ENCODE data around the gene INPP5A.
"Not testable (repeated sequence)": the region's sequence is repeated elsewhere in the genome, so short reads cannot be mapped to it uniquely, and the experiment has no call there.

INPP5A gene

DNA sequence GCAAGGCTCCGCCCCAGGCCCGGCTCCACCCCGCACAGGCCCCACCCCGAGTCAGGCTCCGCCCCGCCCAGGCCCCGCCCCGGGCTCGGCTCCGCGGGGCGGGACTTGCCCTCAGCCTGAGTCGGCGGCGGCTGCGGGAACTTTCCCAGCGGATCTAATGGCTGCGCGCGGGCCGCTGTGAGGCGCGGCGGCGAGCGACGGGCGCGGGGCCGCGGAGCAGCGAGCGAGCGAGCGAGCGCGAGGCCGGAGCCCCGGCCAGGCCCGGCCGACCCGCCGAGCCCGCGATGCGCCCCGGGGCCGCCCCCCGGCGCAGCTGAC lies at the start of gene INPP5A:
Gene INPP5A (plus strand): TSS at position 104 of the 318 bp plus-strand sequence. CDS start 310 bp downstream, outside the sequence.
- no peak for DNase-seq

DNA sequence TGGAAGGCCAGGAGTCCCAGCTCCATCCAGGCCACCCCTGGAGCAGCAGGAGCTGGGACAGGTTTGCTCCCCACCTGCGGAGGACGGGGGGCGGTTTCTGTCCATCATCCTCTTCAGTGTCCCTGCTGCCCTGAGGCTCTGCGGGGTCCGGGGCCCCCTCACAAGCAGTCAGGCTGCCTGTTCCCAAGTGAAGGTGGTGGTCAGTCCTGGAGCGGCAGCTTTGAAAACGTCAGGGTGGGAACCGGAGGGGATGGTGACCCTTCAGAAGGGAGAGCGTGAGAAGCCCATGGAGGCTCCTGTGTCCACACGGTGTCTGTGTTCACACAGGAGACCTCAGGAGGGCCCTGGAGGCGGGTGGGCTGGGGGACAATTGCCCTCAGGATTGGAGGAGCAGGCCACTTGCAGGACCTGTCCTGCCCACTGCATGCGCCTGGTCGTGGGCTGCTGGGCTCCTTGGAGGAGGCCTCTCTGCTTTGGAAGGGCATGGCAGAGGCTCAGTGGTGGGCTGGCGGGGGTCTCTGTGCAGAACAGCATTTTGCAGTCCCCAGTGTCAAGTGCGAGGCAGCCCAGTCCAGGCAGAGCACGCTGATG lies 49.3 kb upstream of the INPP5A start:
- DNase-seq = no peak

DNA sequence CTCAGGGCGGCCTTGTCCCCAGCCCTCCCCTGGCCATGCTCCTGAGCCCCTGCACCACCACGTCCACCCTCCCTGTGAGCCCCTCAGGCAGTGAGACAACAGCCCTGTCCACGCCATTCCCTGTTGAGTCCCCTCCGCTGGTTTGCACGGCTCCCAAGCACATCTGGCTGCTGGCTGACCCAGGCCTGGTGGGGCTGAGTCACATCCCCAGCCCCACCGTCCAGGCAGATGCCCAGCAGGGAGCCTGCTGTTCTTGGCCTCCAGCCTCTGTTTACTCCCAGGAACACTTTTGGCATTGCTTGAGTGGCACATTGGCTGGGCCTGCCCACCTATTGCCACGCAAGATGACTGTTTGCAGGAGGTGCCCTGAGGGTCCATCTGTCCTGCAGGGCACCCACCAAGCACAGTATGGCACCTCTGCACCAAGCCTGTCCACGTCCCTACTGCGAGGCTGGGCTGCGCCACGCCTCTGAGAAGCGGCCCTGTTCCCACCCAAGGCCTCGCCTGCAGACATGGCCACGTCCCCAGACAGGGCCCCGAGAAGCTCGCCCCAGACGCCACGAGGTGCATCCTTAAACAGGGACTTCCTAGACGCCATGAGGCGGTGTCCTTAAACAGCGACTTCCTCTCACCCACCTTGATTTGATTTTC lies 48.4 kb upstream of the INPP5A start:
- DNase-seq = no peak

DNA sequence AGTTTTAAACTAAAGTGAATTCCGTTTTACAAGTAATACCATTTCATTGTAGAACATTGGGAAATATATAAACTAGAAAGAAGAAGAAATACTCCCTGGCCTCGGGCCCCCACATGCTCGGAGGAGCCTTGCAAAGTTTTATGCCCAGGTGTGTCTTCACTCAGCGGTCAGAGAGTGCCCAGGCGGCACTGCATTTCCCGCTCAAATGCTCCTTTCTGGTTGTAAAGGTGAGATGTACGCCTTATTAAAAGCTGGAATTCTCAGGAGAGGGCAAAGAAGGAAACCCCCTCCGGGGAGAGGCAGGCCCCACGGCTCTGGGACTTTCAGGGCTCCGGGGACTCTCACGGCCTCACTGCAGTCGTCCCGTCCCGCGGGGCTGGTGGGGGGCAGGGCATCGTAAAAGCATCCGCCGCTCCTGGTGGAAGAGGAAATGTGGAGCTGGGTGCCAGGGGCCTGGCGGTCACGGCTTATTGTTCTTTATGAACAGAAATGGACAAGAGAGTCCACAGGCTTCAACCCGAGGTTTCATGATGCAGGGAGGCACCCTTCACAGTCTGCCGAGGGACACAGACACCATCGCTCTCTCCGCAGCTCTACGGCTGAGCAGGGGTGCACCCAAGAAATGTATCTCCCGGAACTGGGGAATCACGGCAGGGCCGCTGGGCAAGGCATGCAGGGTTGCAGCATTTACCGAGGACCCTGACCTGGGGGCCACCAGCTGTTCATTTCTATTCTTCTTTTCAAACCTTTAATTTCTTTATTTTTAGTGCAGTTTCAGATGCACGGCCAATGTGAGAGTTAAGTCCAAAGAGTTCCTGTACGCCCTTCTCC lies 47.7 kb upstream of the INPP5A start:
- no peak for DNase-seq

DNA sequence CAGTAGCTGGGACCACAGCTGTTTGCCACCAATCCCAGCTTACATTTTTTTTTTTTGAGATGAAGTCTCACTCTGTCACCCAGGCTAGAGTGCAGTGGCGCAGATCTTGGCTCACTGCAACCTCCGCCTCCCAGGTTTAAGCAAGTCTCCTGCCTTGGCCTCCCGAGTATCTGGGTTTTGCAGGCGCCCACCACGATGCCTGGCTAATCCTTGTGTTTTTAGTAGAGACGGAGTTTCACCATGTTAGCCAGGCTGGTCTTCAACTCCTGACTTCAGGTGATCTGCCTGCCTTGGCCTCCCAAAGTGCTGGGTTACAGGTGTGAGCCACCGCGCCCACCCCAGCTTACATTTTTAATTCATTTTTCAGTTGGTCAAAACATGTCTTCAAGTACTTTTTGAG lies 46.1 kb upstream of the INPP5A start:
- DNase-seq = not testable (repeated sequence)

DNA sequence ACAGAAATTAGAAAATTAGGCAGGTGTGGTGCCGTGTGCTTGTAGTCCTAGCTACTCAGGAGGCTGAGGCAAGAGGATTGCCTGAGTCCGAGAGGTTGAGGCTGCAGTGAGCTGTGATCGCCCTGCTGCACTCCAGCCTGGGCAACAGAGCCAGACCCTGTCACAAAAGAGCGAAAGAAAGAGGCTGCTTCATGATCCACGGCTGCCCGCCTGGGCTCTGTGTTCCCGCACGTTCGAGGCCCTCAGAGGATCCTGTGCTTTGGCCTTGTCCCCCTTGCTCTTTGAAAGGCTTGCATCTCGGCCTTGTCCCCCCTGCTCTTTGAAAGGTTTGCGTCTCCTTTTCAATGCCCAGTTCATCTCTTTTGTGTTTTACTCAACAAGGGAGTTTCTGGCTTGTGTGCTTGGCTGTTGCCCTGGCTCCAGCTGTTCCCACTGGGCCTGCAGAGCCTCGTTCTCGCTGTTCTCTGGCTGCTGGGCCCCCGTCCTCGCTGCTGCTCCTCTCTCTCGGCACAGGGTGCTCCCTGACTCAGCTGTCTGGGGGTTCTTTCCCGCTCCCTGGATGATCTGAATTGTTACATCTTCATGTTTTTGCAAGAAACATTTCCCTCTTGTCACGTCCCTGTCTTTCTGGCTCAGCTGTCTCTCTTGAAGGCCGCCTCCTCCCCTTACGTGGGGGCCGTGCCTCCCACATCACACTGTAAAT lies 45.1 kb upstream of the INPP5A start:
- DNase-seq = no peak

DNA sequence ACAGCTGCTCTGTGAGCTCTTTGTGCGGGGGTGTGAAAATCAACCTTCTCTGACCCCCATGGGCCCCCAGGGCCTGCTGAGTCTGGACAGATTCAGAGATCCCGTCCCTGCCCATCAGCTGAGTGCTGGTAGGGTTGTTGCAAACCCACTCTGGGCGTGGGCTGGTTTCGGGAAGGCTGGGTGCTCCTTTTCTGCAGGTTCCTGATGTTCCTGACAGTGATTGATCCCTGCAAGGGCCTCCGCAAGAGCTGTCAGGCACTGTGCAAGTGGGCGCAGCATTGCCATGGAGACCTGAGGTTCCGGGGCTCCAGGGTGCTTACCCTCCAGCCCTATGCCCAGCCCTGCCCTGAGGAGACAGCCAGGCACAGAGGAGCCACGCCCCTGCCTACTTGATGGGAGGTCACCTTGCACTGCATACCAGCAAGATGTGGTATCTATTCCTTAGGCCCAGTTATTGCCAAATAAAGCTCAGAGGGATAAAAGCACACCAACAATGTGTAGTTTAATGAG lies 44.3 kb upstream of the INPP5A start:
- DNase-seq = no peak

DNA sequence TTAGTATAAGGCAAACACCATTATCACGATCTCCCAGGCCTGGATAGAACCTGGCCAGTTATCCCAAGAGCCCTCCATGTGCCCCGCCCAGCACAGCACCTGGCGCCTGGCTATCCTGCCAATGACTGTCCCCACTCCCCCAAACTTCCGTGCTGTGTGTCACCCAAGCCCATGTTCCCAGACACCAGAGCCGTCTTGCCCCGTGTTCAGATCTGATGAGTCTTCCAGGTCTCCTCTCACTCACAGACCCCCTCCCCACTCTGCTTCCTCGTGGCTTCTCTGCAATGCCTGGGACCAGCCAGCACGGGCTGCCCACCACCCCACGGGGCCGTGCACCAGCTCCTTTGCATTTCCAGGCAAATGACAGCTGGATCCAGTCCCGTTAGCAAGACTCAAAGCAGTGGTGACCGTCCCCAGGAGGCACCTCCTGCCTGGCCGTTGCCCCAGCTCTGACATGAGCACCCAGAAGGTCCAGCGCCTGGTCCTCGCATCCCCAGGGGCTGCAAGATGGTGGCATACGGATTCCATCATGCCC lies 43.8 kb upstream of the INPP5A start:
- no peak for DNase-seq

- DNase-seq = no peak
Measured at GRCh38 chr10:132494866-132495630, 42.5 kb upstream of the INPP5A start.

DNA sequence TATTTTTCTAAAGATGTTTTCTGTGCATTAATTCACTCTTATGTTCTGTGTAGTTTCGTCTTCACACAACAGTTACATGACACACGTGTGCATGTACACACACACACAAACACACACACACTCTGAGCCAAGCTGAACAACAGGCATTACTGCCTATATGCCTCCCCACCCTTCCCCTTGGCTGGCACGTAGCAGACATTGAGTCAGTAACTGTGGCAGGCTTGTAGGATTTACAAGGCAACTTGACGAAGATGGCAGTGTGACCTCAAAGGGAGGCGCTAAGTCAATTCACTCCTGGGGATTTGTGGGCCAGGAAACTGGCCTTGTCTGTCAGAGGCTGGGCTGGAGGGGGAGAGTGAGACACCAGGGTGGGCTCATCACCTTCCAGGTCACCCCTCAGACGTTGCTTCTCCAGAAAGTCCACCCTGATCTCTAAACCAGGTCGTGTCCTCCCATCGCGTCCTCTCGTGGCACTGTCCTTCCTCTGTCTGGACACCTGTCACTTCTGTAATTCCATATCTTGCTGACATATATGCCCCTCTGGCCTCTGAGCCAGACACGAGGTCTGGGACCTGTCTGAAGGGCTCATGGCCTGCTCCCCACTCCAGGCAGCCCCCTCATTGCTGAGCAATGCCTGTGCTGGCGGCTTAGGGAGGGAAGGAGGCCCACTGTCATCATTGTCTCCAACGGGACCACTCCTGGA lies 41.1 kb upstream of the INPP5A start:
- no peak for DNase-seq

DNA sequence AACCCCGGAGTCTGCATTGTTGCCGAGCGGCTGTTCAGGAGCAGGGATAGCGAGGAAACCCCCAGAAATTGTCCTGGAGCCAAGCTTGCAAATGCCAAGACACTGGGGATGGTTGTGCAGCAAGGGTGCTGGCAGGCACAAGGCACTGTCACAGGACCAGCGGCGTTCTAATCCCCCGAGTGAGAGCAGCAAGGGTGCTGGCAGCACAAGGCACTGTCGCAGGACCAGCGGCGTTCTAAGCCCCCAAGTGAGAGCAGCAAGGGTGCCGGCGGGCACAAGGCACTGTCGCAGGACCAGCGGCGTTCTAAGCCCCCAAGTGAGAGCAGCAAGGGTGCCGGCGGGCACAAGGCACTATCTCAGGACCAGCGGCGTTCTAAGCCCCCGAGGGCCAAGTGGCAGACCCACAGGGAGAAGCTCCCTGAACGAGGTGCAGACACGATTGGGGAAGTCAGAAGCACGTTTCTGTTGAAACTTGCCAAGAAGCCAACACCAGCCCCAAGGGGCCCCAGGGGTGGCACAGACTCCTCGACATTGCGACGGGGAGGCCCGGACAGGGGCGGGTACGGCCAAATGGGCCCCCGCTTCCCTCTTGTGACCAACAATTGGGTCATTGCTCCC lies 40.4 kb upstream of the INPP5A start:
- no peak for DNase-seq

- no peak for DNase-seq
Measured at GRCh38 chr10:132497861-132498561, 39.6 kb upstream of the INPP5A start.

DNA sequence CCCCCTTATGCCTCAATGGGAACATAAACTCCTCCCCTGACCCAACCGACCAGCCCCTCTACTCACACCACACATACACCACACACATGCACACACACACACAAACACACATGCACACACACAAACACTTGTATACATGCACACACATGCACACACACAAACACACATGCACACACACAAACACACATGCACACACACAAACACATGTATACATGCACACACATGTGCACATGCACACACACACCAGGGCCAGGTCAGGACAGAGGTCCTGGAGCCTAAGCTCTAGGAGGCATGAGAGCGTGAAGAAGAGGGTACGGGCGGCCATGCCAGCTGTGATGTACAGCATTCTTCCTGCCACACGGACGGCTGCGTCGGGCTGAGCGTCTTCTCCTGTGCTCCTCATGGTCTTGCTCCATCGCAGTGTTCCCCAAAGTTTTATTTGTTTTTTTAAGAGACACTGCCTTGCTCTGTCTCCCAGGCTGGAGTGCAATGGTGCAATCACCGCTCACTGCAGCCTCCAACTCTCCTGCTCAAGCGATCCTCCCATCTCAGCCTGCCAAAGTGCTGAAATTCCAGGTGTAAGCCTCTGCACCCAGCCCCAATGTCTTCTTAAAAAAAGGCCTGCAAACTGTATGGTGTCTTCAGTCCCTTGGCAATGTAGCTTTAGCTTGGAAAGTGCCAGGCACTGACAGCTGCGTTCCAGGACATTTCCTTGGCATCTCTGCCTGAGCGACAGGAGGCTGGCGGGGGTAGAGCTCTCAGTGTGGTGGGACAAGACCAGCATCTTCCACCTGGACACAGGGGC lies 38.8 kb upstream of the INPP5A start:
- DNase-seq = no peak

DNA sequence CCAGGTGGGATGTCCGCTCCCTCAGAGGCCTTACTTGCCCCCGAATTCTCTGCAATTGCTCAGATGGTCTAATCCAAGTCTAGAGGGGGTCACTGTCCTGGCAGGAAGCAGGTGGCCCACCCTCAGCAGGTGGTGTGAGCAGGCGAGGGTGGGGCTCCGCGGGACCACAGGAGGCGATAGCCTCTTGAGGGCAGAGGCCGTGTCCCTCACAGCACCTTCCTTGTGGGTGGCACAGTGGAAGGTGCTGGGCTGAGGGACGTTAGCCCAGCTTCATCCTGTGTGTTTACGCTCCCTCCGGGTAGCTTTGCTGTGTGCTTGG lies 38.3 kb upstream of the INPP5A start:
- DNase-seq = no peak

- DNase-seq = no peak
Measured at GRCh38 chr10:132500781-132501415, 36.7 kb upstream of the INPP5A start.

DNA sequence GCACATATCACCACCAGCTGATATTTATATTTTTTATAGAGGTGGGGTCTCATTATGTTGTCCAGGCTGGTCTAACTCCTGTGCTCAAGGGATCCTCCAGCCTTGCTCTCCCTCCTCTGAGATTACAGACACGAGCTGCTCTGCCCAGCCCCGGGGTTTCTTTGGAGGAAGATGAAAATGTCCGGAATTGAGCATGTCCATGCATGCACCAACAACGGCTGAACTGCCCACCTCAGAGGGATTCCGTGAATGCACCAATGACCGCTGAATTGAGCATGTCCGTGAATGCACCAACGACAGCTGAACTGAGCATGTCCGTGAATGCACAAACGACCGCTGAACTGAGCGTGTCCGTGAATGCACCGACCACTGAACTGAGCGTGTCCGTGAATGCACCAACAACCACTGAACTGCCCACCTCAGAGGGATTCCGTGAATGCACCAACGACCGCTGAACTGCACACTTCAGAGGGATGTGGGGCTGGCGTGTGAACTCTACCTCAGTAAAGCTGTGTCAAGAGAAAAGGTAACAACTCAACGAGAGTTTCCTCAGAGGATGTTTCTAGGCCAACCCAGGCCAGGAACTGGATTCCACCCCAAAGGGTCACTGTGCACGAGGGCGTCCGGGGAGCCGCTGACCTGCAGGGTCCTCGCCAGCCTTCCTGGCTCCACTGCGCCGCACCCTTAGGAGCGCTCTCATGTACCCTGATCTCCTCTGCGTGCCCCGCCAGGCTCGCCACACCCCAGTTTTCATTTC lies 34.9 kb upstream of the INPP5A start:
- DNase-seq = no peak

DNA sequence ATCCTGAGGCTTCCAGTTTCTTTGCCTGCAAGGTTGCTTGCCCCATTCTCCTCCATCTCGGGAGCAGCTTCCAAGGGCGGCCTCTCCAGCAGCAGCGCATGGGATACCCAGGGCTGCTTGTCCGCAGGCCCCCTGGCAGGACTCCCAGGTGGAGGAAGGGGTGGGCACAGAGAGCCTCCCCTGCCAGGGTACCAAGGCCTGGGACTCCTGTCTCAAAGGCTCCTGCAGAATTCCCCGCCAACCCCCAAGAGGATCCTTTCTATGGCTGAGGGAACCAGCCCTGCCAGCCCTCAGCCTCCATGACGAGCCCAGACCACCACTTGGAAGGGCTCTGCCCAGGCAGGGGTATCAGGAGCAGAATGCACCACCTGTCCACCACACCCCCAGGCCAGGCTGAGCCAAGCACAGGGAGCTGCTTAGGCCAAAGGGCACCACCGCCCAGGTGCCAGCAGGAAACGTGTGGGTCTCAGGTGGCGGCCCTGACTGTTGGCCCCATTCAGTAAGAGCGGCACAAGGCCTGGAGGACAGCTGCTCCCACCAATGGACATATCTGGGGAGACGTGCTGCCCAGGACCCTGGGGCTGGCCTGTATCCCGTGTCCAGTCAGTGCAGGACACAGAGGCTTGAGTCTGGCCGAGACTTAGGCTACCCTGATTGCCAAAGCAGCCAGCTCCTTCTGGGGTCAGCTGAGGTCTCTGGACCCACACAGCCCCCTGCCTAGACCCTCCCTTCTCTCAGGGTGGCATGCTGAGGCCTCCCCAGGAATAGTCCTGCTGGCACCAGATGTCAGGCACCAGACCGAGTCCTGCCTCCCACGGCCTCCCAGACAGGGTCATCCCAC lies 33.8 kb upstream of the INPP5A start:
- no peak for DNase-seq
